GM23338 (cell line): ENCODE results near the gene PTGFR. TPM values are rescaled to one million over a fixed set of nuclear protein-coding genes. Genes with fewer than 3 reads are reported as not detected.

Experiments used
- polyA plus RNA-seq: library from polyadenylated mRNA; unstranded; fragments of >200 nt; fragmentation: Nextera tagmentation; extraction: Ambion mirVana; gene quantifications from 2 replicates; pipeline ENCODE4 v1.2.1, GENCODE V29; 2016
- total RNA-seq: library from RNA; depleted of rRNA; stranded (reverse); fragments of >200 nt; shearing (Covaris generic); gene quantifications from 2 replicates; pipeline ENCODE4 v1.2.3, GENCODE V29; 2014; rRNA removed

Gene PTGFR
- total and polyA plus RNA-seq, 2 experiments from 2014 or later: 0.24 TPM; not detected in 1

Other genes with a start within 250 kb of the PTGFR start
- not detected in 2 replicates for gene IFI44L, start 129.5 kb downstream of the PTGFR start, total RNA-seq
- gene IFI44L, start 129.5 kb downstream of the PTGFR start, polyA plus RNA-seq: 0.23 TPM in 1 of 2 replicates, not detected in the other
- gene IFI44, start 158.9 kb downstream of the PTGFR start, total RNA-seq: not detected in 2 replicates
- gene IFI44, start 158.9 kb downstream of the PTGFR start, polyA plus RNA-seq: not detected in 2 replicates